ENCODE data around the gene MYZAP.

GRCh38 chr15:57649138-57649537 lies 57.4 kb downstream of the MYZAP start:
- TF ChIP-seq CTCF (IDR thresholded peaks at IDR 0.05), result no peak
- TF ChIP-seq POLR2AphosphoS5 (IDR thresholded peaks at IDR 0.05), result no peak
- no peak for TF ChIP-seq POLR2A (IDR thresholded peaks at IDR 0.05)

All from sigmoid colon (tissue), 4 donors.